Liver (tissue), 3 donors: ENCODE results near the gene MALAT1.
"Not testable (repeated sequence)": the region's sequence is repeated elsewhere in the genome, so short reads cannot be mapped to it uniquely, and the experiment has no call there.

Experiments
- GABPA ChIP-seq, 2 donors: IDR thresholded peaks in 1 of 2; conservative IDR thresholded peaks in 1 of 2; 2 replicates each; pipeline ENCODE4 v1.6.1; 2016; ENCODE audit warnings: antibody characterized with exemption in 2 of 2, mild to moderate bottlenecking in 1 of 2, moderate library complexity in 1 of 2
- JUND ChIP-seq, 2 donors: IDR thresholded peaks; 2 replicates each; pipeline ENCODE4 v1.6.1; 2016; ENCODE audit warnings: antibody characterized with exemption in 2 of 2
- RAD21 ChIP-seq, 2 donors: IDR thresholded peaks; 2 replicates each; pipeline ENCODE4 v1.6.1; 2016; ENCODE audit warnings: antibody characterized with exemption in 2 of 2, mild to moderate bottlenecking in 2 of 2
- TAF1 ChIP-seq: conservative IDR thresholded peaks from 2 replicates; pipeline ENCODE4 v1.6.1; 2016; ENCODE audit warnings: antibody characterized with exemption, mild to moderate bottlenecking
- TF ChIP-seq, protein P1 (sequence below): fragments of 150-350 bp; IDR thresholded peaks from 2 replicates; pipeline ENCODE4 v1.5.1; 2017; ENCODE audit warnings: improper control_type of control experiment, low read depth, low read length; ENCODE audit not compliant: missing input control
- donor health status: healthy.
- donor health status: healthy.

- TF ChIP-seq TAF1; GABPA (IDR thresholded peaks at IDR 0.05 in 1 of 2, conservative IDR thresholded peaks at IDR 0.05 in 1 of 2); RAD21 (IDR thresholded peaks at IDR 0.05); JUND (IDR thresholded peaks at IDR 0.05): not testable (repeated sequence)
- TF ChIP-seq, protein P1, sequence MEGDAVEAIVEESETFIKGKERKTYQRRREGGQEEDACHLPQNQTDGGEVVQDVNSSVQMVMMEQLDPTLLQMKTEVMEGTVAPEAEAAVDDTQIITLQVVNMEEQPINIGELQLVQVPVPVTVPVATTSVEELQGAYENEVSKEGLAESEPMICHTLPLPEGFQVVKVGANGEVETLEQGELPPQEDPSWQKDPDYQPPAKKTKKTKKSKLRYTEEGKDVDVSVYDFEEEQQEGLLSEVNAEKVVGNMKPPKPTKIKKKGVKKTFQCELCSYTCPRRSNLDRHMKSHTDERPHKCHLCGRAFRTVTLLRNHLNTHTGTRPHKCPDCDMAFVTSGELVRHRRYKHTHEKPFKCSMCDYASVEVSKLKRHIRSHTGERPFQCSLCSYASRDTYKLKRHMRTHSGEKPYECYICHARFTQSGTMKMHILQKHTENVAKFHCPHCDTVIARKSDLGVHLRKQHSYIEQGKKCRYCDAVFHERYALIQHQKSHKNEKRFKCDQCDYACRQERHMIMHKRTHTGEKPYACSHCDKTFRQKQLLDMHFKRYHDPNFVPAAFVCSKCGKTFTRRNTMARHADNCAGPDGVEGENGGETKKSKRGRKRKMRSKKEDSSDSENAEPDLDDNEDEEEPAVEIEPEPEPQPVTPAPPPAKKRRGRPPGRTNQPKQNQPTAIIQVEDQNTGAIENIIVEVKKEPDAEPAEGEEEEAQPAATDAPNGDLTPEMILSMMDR = not testable (repeated sequence)
Measured at GRCh38 chr11:65518941-65519549, 20.2 kb downstream of the MALAT1 start.
